NB4 (cell line): ENCODE results near the gene LRRC17.

ENCODE experiments used
- MAX ChIP-seq: IDR thresholded peaks from 2 replicates; pipeline ENCODE4 v1.6.1; 2011; ENCODE audit warnings: low read depth, low read length
- MYC ChIP-seq: IDR thresholded peaks from 2 replicates; pipeline ENCODE4 v1.6.1; 2011; ENCODE audit warnings: low read depth, low read length
- POLR2A ChIP-seq: IDR thresholded peaks from 2 replicates; pipeline ENCODE4 v1.6.1; 2011; ENCODE audit warnings: mild to moderate bottlenecking; ENCODE audit not compliant: insufficient read length; ENCODE audit errors: extremely low read depth
- TF ChIP-seq, protein P1 (sequence below): IDR thresholded peaks from one replicate; pipeline ENCODE4 v1.5.1; 2012; ENCODE audit warnings: low read depth, low read length

GRCh38 chr7:102994567-102994966 lies 81.8 kb downstream of the LRRC17 start:
- TF ChIP-seq, protein P1, sequence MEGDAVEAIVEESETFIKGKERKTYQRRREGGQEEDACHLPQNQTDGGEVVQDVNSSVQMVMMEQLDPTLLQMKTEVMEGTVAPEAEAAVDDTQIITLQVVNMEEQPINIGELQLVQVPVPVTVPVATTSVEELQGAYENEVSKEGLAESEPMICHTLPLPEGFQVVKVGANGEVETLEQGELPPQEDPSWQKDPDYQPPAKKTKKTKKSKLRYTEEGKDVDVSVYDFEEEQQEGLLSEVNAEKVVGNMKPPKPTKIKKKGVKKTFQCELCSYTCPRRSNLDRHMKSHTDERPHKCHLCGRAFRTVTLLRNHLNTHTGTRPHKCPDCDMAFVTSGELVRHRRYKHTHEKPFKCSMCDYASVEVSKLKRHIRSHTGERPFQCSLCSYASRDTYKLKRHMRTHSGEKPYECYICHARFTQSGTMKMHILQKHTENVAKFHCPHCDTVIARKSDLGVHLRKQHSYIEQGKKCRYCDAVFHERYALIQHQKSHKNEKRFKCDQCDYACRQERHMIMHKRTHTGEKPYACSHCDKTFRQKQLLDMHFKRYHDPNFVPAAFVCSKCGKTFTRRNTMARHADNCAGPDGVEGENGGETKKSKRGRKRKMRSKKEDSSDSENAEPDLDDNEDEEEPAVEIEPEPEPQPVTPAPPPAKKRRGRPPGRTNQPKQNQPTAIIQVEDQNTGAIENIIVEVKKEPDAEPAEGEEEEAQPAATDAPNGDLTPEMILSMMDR: no peak
- no peak for TF ChIP-seq MAX
- no peak for TF ChIP-seq POLR2A
- no peak for TF ChIP-seq MYC
